PC-3 (cell line): Measurements from ENCODE around the gene PDS5A.

ENCODE experiments used
- CTCF ChIP-seq: fragments of 300-600 bp; sonication (generic); conservative IDR thresholded peaks from 2 replicates; pipeline ENCODE4 v1.5.1; 2017; ENCODE audit warnings: antibody characterized with exemption, low read depth, mild to moderate bottlenecking, low read length
- EZH2 ChIP-seq: fragments of 300-600 bp; sonication (generic); IDR thresholded peaks from one replicate; pipeline ENCODE4 v1.6.1; 2017; ENCODE audit warnings: antibody characterized with exemption, mild to moderate bottlenecking, low read length; ENCODE audit not compliant: unreplicated experiment

- TF ChIP-seq CTCF (no peak), EZH2 (no peak)
Measured at GRCh38 chr4:40020221-40020620, 42.5 kb upstream of the PDS5A start.
